ENCODE measurements around the gene P2RY6.

Gene P2RY6

GRCh38 chr11:73333640-73334383, 61.7 kb downstream of the P2RY6 start:
- no peak for TF ChIP-seq TCF12 (IDR thresholded peaks at IDR 0.05; ENCODE audit: low read depth)
- no peak for TF ChIP-seq MAX (IDR thresholded peaks at IDR 0.05)
- no peak for TF ChIP-seq ZBTB7A (IDR thresholded peaks at IDR 0.05; ENCODE audit: low read depth)
- no peak for TF ChIP-seq RAD21 (IDR thresholded peaks at IDR 0.05; ENCODE audit: low read depth)
- TF ChIP-seq REST (IDR thresholded peaks at IDR 0.05; ENCODE audit: low read depth), result no peak
- no peak for TF ChIP-seq EGR1 (IDR thresholded peaks at IDR 0.05)
- TF ChIP-seq TEAD4 (IDR thresholded peaks at IDR 0.05), result no peak
- TF ChIP-seq CREB1 (IDR thresholded peaks at IDR 0.05; ENCODE audit: low read depth), result no peak
- no peak for TF ChIP-seq CEBPB (IDR thresholded peaks at IDR 0.05)
- no peak for TF ChIP-seq TAF1 (IDR thresholded peaks at IDR 0.05; ENCODE audit: low read depth)
- no peak for TF ChIP-seq YY1 (IDR thresholded peaks at IDR 0.05; ENCODE audit: low read depth)

GRCh38 chr11:73334384-73335203, 62.5 kb downstream of the P2RY6 start:
- TF ChIP-seq YY1 (IDR thresholded peaks at IDR 0.05; ENCODE audit: low read depth), result no peak
- TF ChIP-seq RAD21 (IDR thresholded peaks at IDR 0.05; ENCODE audit: low read depth), result no peak
- 0 out of 2 replicates have a peak, but pooled peaks have one; percentile 28 for TF ChIP-seq MAX (IDR thresholded peaks at IDR 0.05)
- peak; percentile 44; the same call in 1 of the 2 replicates for TF ChIP-seq ZBTB7A (IDR thresholded peaks at IDR 0.05; ENCODE audit: low read depth)
- no peak for TF ChIP-seq EGR1 (IDR thresholded peaks at IDR 0.05)
- no peak for TF ChIP-seq CEBPB (IDR thresholded peaks at IDR 0.05)
- no peak for TF ChIP-seq FOXM1 (IDR thresholded peaks at IDR 0.05; ENCODE audit: borderline replicate concordance, low read depth)
- no peak for TF ChIP-seq REST (IDR thresholded peaks at IDR 0.05; ENCODE audit: low read depth)
- TF ChIP-seq USF1 (IDR thresholded peaks at IDR 0.05), result peak; percentile 59
- peak; percentile 87 for TF ChIP-seq NFIC (IDR thresholded peaks at IDR 0.05)
- TF ChIP-seq TAF1 (IDR thresholded peaks at IDR 0.05; ENCODE audit: low read depth), result no peak
- peak; percentile 62 for TF ChIP-seq TCF12 (IDR thresholded peaks at IDR 0.05; ENCODE audit: low read depth)
- no peak for TF ChIP-seq TEAD4 (IDR thresholded peaks at IDR 0.05)
- TF ChIP-seq CREB1 (IDR thresholded peaks at IDR 0.05; ENCODE audit: low read depth), result no peak
- TF ChIP-seq EP300 (IDR thresholded peaks at IDR 0.05; ENCODE audit: borderline replicate concordance), result peak; percentile 57; the same call in 1 of the 2 replicates

- no peak for TF ChIP-seq REST (IDR thresholded peaks at IDR 0.05; ENCODE audit: low read depth)
- peak; percentile 95 for TF ChIP-seq RAD21 (IDR thresholded peaks at IDR 0.05; ENCODE audit: low read depth)
- TF ChIP-seq MAX (IDR thresholded peaks at IDR 0.05), result peak; percentile 45; the same call in 1 of the 2 replicates
These were observed 63.2 kb downstream of the P2RY6 start for GRCh38 chr11:73335204-73335923.

GRCh38 chr11:73337846-73338245, 65.7 kb downstream of the P2RY6 start:
- TF ChIP-seq TCF12 (IDR thresholded peaks at IDR 0.05; ENCODE audit: low read depth) (no peak), ZBTB7A (IDR thresholded peaks at IDR 0.05; ENCODE audit: low read depth) (no peak), MAX (IDR thresholded peaks at IDR 0.05) (no peak), NFIC (IDR thresholded peaks at IDR 0.05) (no peak), CEBPB (IDR thresholded peaks at IDR 0.05) (no peak), TAF1 (IDR thresholded peaks at IDR 0.05; ENCODE audit: low read depth) (no peak), EP300 (IDR thresholded peaks at IDR 0.05; ENCODE audit: borderline replicate concordance) (no peak), FOXM1 (IDR thresholded peaks at IDR 0.05; ENCODE audit: borderline replicate concordance, low read depth) (no peak), USF1 (IDR thresholded peaks at IDR 0.05) (no peak), RAD21 (IDR thresholded peaks at IDR 0.05; ENCODE audit: low read depth) (no peak), TEAD4 (IDR thresholded peaks at IDR 0.05) (no peak), EGR1 (IDR thresholded peaks at IDR 0.05) (no peak)

Measured in Ishikawa (cell line).